GM12874 (cell line): ENCODE measurements around the gene ZCCHC14.

Experiments
- CTCF ChIP-seq: IDR thresholded peaks from 2 replicates; pipeline ENCODE4 v1.5.1; 2011; ENCODE audit warnings: low read depth, mild to moderate bottlenecking, control low read depth, low read length, moderate library complexity; ENCODE audit not compliant: insufficient read depth

The ZCCHC14 gene

GRCh38 chr16:87407511-87408112, 85.2 kb downstream of the ZCCHC14 start:
- TF ChIP-seq CTCF, result no peak

GRCh38 chr16:87406495-87407088, 86.2 kb downstream of the ZCCHC14 start:
- no peak for TF ChIP-seq CTCF

- TF ChIP-seq CTCF, result no peak
Observed at GRCh38 chr16:87404764-87405625, 87.8 kb downstream of the ZCCHC14 start.

- no peak for TF ChIP-seq CTCF
Observed at GRCh38 chr16:87395181-87395842, 97.5 kb downstream of the ZCCHC14 start.

- TF ChIP-seq CTCF, result no peak
Observed at GRCh38 chr16:87393680-87394055, 99.2 kb downstream of the ZCCHC14 start.

- TF ChIP-seq CTCF, result no peak
Observed at GRCh38 chr16:87392821-87393679, 99.8 kb downstream of the ZCCHC14 start.
